NCI-H1694 (cell line): ENCODE data around the gene SNRPD1.
A peak's percentile ranks its signal among the peaks of the same experiment; 100 is the strongest.
"Not testable (repeated sequence)": the region's sequence is repeated elsewhere in the genome, so short reads cannot be mapped to it uniquely, and the experiment has no call there.

Source experiments
- DNase-seq: peaks from one replicate; lab custom pipeline; 2025; lab: John Stamatoyannopoulos, UW

The SNRPD1 gene

GRCh38 chr18:21612125-21613039 lies at the start of gene SNRPD1:
Gene SNRPD1 (plus strand): TSS chr18:21612314. CDS start chr18:21612430, 116 bp downstream.
- peak; percentile 63 for DNase-seq

- no peak for DNase-seq
Observed at GRCh38 chr18:21571772-21572171, 40.3 kb upstream of the SNRPD1 start.

- DNase-seq: no peak
Observed at GRCh38 chr18:21575656-21576055, 36.5 kb upstream of the SNRPD1 start.

GRCh38 chr18:21584391-21584790 lies 27.7 kb upstream of the SNRPD1 start:
- no peak for DNase-seq

GRCh38 chr18:21592361-21592760 lies 19.8 kb upstream of the SNRPD1 start:
- DNase-seq: not testable (repeated sequence)

- DNase-seq: no peak
Observed at GRCh38 chr18:21593540-21594257, 18.4 kb upstream of the SNRPD1 start.

GRCh38 chr18:21597620-21598019 lies 14.5 kb upstream of the SNRPD1 start:
- DNase-seq: no peak

- DNase-seq: no peak
Observed at GRCh38 chr18:21598726-21599584, 13.2 kb upstream of the SNRPD1 start.

- DNase-seq: peak; percentile 36
Observed at GRCh38 chr18:21599585-21600525, 12.3 kb upstream of the SNRPD1 start.

- peak; percentile 86 for DNase-seq
Observed at GRCh38 chr18:21600526-21601410, 11.3 kb upstream of the SNRPD1 start, which contains the start of gene ESCO1. Gene ESCO1 (minus strand): TSS chr18:21600704. CDS start chr18:21574843, 25,861 bp downstream.

GRCh38 chr18:21602299-21602587 lies 9.9 kb upstream of the SNRPD1 start:
- DNase-seq: no peak

GRCh38 chr18:21604671-21605070 lies 7.4 kb upstream of the SNRPD1 start:
- no peak for DNase-seq

GRCh38 chr18:21605213-21605612 lies 6.9 kb upstream of the SNRPD1 start:
- no peak for DNase-seq

GRCh38 chr18:21611401-21612124 lies 551 bp upstream of the SNRPD1 start:
- DNase-seq: peak; percentile 20

GRCh38 chr18:21621640-21622039 lies 9.5 kb downstream of the SNRPD1 start:
- not testable (repeated sequence) for DNase-seq

- no peak for DNase-seq
Observed at GRCh38 chr18:21629089-21629832, 17.1 kb downstream of the SNRPD1 start.

- no peak for DNase-seq
Observed at GRCh38 chr18:21632393-21632792, 20.3 kb downstream of the SNRPD1 start.

GRCh38 chr18:21634588-21635199 lies 22.6 kb downstream of the SNRPD1 start:
- DNase-seq: no peak
